Chondrocyte (in vitro differentiated cells): ENCODE results near the gene RNU6-1. TPM values are rescaled to one million over a fixed set of nuclear protein-coding genes. Genes with fewer than 3 reads are reported as not detected.

ENCODE experiments used
- DNase-seq: peaks from one replicate; pipeline ENCODE4 v3.0.0; 2021; ENCODE audit warnings: mixed read lengths, low spot score
- H3K27ac Mint-ChIP-seq: one replicate; pipeline ENCODE4 v1.8.0; 2021; ENCODE audit warnings: mild to moderate bottlenecking, moderate library complexity, mixed read lengths; ENCODE audit not compliant: unreplicated experiment
- H3K27me3 Mint-ChIP-seq: 2 replicates; pipeline ENCODE4 v1.8.0; 2021; ENCODE audit warnings: low read depth, mixed read lengths
- H3K36me3 Mint-ChIP-seq: 2 replicates; pipeline ENCODE4 v1.8.0; 2021; ENCODE audit warnings: low read depth, mixed read lengths
- H3K4me1 Mint-ChIP-seq: 2 replicates; pipeline ENCODE4 v1.8.0; 2021; ENCODE audit warnings: low read depth, mild to moderate bottlenecking, mixed read lengths
- H3K4me3 Mint-ChIP-seq: one replicate; pipeline ENCODE4 v1.8.0; 2021; ENCODE audit warnings: mild to moderate bottlenecking, moderate library complexity, mixed read lengths; ENCODE audit not compliant: unreplicated experiment
- H3K9me3 Mint-ChIP-seq: 2 replicates; pipeline ENCODE4 v1.8.0; 2021; ENCODE audit warnings: low read depth, mixed read lengths
- CTCF ChIP-seq: fragments of 200-600 bp; sonication (generic); IDR thresholded peaks from 2 replicates; pipeline ENCODE4 v1.5.0; 2021; ENCODE audit warnings: antibody characterized with exemption, mild to moderate bottlenecking, moderate library complexity
- total RNA-seq: library from RNA; stranded (reverse); gene quantifications from 3 replicates; pipeline ENCODE4 v1.2.1, GENCODE V29; 2021

RNU6-1 gene
- total RNA-seq, 1 donor from 2014 or later: not detected

- DNase-seq: peak; percentile 81
- Mint-ChIP-seq H3K27me3 (peaks cover 53% of the 10 kb centered on the region), H3K9me3 (peaks cover 18% of the 10 kb centered on the region), H3K4me1 (peaks cover 23% of the 10 kb centered on the region), H3K4me3 (no peak overlapping the region), H3K27ac (no peak overlapping the region), H3K36me3 (peaks cover 8% of the 10 kb centered on the region)
- no peak for TF ChIP-seq CTCF
Measured at GRCh38 chr15:67820122-67820991, 19.5 kb downstream of the RNU6-1 start.

- TF ChIP-seq CTCF: no peak
- Mint-ChIP-seq H3K9me3 (peaks cover 18% of the 10 kb centered on the region), H3K27ac (no peak overlapping the region), H3K36me3 (peaks cover 8% of the 10 kb centered on the region), H3K4me1 (peaks cover 18% of the 10 kb centered on the region), H3K27me3 (peaks cover 51% of the 10 kb centered on the region), H3K4me3 (no peak overlapping the region)
- DNase-seq: peak; percentile 62
Measured at GRCh38 chr15:67819636-67820035, 20.2 kb downstream of the RNU6-1 start.

GRCh38 chr15:67818464-67818863 is 21.4 kb downstream of the RNU6-1 start:
- Mint-ChIP-seq H3K4me3 (no peak overlapping the region), H3K4me1 (peaks cover 10% of the 10 kb centered on the region), H3K27ac (no peak overlapping the region), H3K9me3 (peaks cover 18% of the 10 kb centered on the region), H3K36me3 (peaks cover 5% of the 10 kb centered on the region), H3K27me3 (peaks cover 40% of the 10 kb centered on the region)
- no peak for TF ChIP-seq CTCF
- peak; percentile 9 for DNase-seq

GRCh38 chr15:67816668-67817067 is 23.2 kb downstream of the RNU6-1 start:
- H3K9me3 Mint-ChIP-seq: peaks cover 18% of the 10 kb centered on the region
- no peak overlapping the region for H3K27ac Mint-ChIP-seq
- H3K4me3 Mint-ChIP-seq: no peak overlapping the region
- peaks cover 5% of the 10 kb centered on the region for H3K36me3 Mint-ChIP-seq
- peaks cover 28% of the 10 kb centered on the region for H3K27me3 Mint-ChIP-seq
- no peak for DNase-seq
- no peak for TF ChIP-seq CTCF
- peaks cover 3% of the 10 kb centered on the region for H3K4me1 Mint-ChIP-seq

- Mint-ChIP-seq H3K4me3 (no peak overlapping the region), H3K27me3 (peaks cover 13% of the 10 kb centered on the region), H3K36me3 (peaks cover 5% of the 10 kb centered on the region), H3K27ac (no peak overlapping the region), H3K4me1 (no peaks in the 10 kb centered on the region), H3K9me3 (peaks cover 18% of the 10 kb centered on the region)
- peak; percentile 49 for DNase-seq
- TF ChIP-seq CTCF: no peak
Measured at GRCh38 chr15:67815036-67815592, 24.7 kb downstream of the RNU6-1 start.
